Parathyroid adenoma (tissue), 2 donors: ENCODE results near the gene CACNA1C.

Experiments used
- H2AFZ ChIP-seq: fragments of 300-600 bp; sonication (generic); one replicate; pipeline ENCODE4 v1.7.0; 2017; ENCODE audit warnings: antibody characterized with exemption, mild to moderate bottlenecking
- H3K27ac ChIP-seq: fragments of 300-600 bp; sonication (generic); one replicate; pipeline ENCODE4 v1.7.0; 2017
- H3K27me3 ChIP-seq: fragments of 300-600 bp; sonication (generic); one replicate; pipeline ENCODE4 v1.7.0; 2017; ENCODE audit warnings: low read length; ENCODE audit not compliant: control insufficient read depth, insufficient read depth
- H3K36me3 ChIP-seq: fragments of 300-600 bp; sonication (generic); one replicate; pipeline ENCODE4 v1.7.0; 2017; ENCODE audit warnings: low read length; ENCODE audit not compliant: control insufficient read depth, insufficient read depth
- H3K4me1 ChIP-seq: fragments of 300-600 bp; sonication (generic); one replicate; pipeline ENCODE4 v1.7.0; 2017; ENCODE audit warnings: control low read depth
- H3K4me2 ChIP-seq: fragments of 300-600 bp; sonication (generic); one replicate; pipeline ENCODE4 v1.7.0; 2017; ENCODE audit warnings: low read length
- H3K4me3 ChIP-seq: fragments of 300-600 bp; sonication (generic); one replicate; pipeline ENCODE4 v1.7.0; 2017; ENCODE audit warnings: low read depth, low read length
- H3K79me2 ChIP-seq: fragments of 300-600 bp; sonication (generic); one replicate; pipeline ENCODE4 v1.7.0; 2017; ENCODE audit warnings: control low read depth
- H3K9ac ChIP-seq: fragments of 300-600 bp; sonication (generic); one replicate; pipeline ENCODE4 v1.7.0; 2017; ENCODE audit warnings: mild to moderate bottlenecking
- H3K9me3 ChIP-seq: fragments of 300-600 bp; sonication (generic); one replicate; pipeline ENCODE4 v1.7.0; 2017; ENCODE audit warnings: low read length; ENCODE audit not compliant: control insufficient read depth
- CTCF ChIP-seq: fragments of 300-600 bp; sonication (generic); IDR thresholded peaks from one replicate; pipeline ENCODE4 v1.7.0; 2017; ENCODE audit warnings: antibody characterized with exemption, mild to moderate bottlenecking
- donor health status: primary hyperparathyroidism.

The CACNA1C gene

GRCh38 chr12:2115101-2115845 lies 62.5 kb downstream of the CACNA1C start:
- no peak overlapping the region for H3K4me2 ChIP-seq
- no peaks in the 10 kb centered on the region for H3K4me1 ChIP-seq
- H3K9me3 ChIP-seq: no peaks in the 10 kb centered on the region
- no peak overlapping the region for H3K4me3 ChIP-seq
- H3K9ac ChIP-seq: no peak overlapping the region
- no peak overlapping the region for H2AFZ ChIP-seq
- no peak for TF ChIP-seq CTCF
- H3K79me2 ChIP-seq: no peaks in the 10 kb centered on the region
- no peak overlapping the region for H3K27ac ChIP-seq
- H3K27me3 ChIP-seq: no peaks in the 10 kb centered on the region
- peaks cover 2% of the 10 kb centered on the region for H3K36me3 ChIP-seq

DNA sequence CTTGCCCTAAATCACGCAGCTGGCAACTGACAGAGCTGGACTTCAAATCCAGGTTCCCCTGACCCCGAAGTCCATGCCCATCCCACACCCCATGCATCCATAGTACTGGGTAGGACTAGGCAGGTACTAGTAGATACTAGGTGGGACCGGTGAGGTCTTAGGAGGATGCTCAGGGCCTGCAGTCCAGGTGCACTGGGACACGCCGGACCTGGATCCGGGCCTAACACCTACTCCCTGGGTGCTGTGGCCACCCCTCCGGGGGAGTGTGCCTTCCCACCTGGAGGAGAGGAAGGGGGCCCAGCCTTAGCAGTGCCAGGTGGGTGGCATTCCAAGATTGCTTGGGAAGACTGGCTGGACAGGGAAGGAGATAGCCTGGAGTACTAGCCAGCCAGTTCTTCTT lies 64.8 kb downstream of the CACNA1C start:
- no peak for TF ChIP-seq CTCF
- no peaks in the 10 kb centered on the region for H3K79me2 ChIP-seq
- no peaks in the 10 kb centered on the region for H3K9me3 ChIP-seq
- H3K4me1 ChIP-seq: no peaks in the 10 kb centered on the region
- H3K4me2 ChIP-seq: no peak overlapping the region
- H3K27me3 ChIP-seq: no peaks in the 10 kb centered on the region
- no peak overlapping the region for H3K27ac ChIP-seq
- H3K9ac ChIP-seq: no peak overlapping the region
- no peak overlapping the region for H3K4me3 ChIP-seq
- no peak overlapping the region for H2AFZ ChIP-seq
- peaks cover 2% of the 10 kb centered on the region for H3K36me3 ChIP-seq

DNA sequence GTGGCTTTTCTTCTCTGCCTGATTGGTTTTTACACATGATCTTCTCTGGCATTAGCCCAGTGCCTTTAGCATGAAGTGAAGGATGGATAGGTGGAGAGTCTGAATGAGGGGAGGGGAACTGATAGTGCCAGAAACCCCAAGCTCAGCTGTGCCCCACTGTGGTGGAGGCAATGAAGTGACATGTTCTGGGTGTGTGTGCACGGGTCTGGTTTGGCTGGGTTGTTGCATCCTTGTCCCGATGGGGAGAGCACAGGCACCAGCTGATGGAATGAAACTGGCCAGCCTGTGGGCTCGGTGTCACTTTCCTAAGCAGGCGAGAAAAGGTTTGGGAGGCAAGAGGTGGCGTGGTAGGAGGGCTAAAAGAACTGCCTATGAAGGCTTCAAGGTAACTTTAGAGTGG lies 65.3 kb downstream of the CACNA1C start:
- Histone ChIP-seq H3K27me3 (no peaks in the 10 kb centered on the region), H3K79me2 (no peaks in the 10 kb centered on the region), H3K4me3 (no peak overlapping the region), H3K9ac (no peak overlapping the region), H3K4me2 (no peak overlapping the region), H2AFZ (no peak overlapping the region), H3K36me3 (peaks cover 2% of the 10 kb centered on the region), H3K4me1 (no peaks in the 10 kb centered on the region), H3K9me3 (no peaks in the 10 kb centered on the region), H3K27ac (no peak overlapping the region)
- TF ChIP-seq CTCF: no peak

DNA sequence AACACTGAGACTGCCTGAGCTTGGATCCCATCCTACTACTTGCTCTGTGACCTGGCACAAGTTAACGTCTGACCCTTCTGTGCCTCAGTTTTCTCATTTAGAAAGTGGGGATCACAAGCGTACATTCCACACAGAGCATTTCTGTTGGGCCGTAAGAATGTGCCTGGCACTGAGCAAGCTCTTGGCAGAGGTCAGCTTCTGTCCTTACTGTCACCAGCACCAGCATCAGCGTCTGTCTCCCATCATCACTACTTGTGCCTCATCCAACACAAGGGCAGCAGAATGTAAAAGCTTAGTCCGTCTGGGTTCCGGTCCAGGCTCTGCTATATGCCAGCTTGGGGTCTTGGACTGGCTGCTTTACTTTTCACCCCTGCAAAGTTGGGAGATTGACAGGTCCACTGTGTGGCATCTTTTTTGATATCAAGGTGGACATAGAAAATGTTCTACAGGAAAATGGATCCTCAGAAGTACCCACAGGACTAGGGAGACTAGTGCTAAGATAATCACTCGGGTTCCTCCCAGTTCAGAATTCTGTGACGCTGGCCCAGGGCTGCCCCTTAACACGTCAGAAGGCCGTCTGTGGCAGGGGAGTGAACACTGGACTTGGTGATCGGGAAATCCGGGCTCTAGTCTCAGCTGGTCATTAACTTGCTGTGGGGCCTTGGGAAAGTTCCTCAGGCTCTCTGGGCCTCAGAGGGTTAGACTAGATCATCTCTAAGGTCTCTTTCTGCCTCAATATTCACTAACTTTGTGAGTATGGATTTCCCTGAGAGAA lies 65.9 kb downstream of the CACNA1C start:
- no peak overlapping the region for H3K27ac ChIP-seq
- H3K36me3 ChIP-seq: peaks cover 2% of the 10 kb centered on the region
- H3K4me3 ChIP-seq: no peak overlapping the region
- no peak overlapping the region for H3K4me2 ChIP-seq
- no peaks in the 10 kb centered on the region for H3K27me3 ChIP-seq
- H3K4me1 ChIP-seq: no peaks in the 10 kb centered on the region
- no peak for TF ChIP-seq CTCF
- no peak overlapping the region for H3K9ac ChIP-seq
- no peak overlapping the region for H2AFZ ChIP-seq
- no peaks in the 10 kb centered on the region for H3K79me2 ChIP-seq
- no peaks in the 10 kb centered on the region for H3K9me3 ChIP-seq
